Dermis lymphatic vessel endothelial cell (primary cell): ENCODE measurements around the gene RRP1B. TPM values are rescaled to one million over a fixed set of nuclear protein-coding genes. Genes with fewer than 3 reads are reported as not detected.

ENCODE experiments used
- total RNA-seq: library from RNA; depleted of rRNA; stranded (reverse); fragments of >200 nt; gene quantifications from 2 replicates; pipeline ENCODE4 v1.2.1, GENCODE V29; 2014

Gene RRP1B, protein sequence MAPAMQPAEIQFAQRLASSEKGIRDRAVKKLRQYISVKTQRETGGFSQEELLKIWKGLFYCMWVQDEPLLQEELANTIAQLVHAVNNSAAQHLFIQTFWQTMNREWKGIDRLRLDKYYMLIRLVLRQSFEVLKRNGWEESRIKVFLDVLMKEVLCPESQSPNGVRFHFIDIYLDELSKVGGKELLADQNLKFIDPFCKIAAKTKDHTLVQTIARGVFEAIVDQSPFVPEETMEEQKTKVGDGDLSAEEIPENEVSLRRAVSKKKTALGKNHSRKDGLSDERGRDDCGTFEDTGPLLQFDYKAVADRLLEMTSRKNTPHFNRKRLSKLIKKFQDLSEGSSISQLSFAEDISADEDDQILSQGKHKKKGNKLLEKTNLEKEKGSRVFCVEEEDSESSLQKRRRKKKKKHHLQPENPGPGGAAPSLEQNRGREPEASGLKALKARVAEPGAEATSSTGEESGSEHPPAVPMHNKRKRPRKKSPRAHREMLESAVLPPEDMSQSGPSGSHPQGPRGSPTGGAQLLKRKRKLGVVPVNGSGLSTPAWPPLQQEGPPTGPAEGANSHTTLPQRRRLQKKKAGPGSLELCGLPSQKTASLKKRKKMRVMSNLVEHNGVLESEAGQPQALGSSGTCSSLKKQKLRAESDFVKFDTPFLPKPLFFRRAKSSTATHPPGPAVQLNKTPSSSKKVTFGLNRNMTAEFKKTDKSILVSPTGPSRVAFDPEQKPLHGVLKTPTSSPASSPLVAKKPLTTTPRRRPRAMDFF
- 17.6 and 21.7 TPM in 2 replicates for total RNA-seq

DNA sequence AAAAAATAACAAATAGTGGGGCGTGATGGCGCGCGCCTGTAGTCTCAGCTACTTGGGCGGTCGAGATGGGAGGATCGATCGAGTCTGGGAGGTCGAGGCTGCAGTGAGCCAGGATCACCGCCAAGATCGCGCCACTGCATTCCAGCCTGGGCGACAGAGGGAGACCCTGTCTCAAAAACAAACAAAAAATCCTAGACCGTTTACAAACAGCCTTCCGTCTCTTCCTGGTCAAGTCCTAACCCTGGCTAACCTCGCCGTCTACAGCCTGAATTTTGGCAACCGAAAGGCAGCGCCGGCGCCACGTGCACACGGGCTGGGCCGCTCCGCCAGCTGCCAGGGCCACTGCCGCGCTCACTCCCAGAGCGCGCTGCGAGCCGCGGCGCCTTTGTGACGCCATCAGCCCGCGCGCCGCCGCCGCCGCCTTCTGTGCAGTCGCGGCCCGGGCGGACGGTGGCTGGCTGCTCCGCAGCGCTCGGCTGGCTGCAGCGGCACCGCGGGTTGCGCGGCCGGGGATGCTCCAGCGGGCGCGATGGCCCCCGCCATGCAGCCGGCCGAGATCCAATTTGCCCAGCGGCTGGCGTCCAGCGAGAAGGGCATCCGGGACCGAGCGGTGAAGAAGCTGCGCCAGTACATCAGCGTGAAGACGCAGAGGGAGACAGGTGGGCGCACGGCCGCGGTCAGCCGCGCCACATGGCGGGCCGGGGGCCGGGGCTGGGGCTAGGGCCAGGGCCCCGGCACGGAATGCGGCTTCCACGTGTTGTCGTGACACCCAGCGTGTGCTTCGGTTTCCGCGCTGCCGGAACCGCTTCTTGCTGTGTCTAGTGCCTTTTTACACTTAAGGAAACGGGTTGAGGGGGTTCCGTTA lies at the start of gene RRP1B, which contains the start of gene HSF2BP:
TSS of gene RRP1B (plus strand) at position 425 of the 865 bp plus-strand sequence. CDS start at position 530, 105 bp downstream.
TSS of gene HSF2BP (minus strand) at position 353 of the 865 bp plus-strand sequence. CDS start 1,392 bp downstream, outside the sequence.

DNA sequence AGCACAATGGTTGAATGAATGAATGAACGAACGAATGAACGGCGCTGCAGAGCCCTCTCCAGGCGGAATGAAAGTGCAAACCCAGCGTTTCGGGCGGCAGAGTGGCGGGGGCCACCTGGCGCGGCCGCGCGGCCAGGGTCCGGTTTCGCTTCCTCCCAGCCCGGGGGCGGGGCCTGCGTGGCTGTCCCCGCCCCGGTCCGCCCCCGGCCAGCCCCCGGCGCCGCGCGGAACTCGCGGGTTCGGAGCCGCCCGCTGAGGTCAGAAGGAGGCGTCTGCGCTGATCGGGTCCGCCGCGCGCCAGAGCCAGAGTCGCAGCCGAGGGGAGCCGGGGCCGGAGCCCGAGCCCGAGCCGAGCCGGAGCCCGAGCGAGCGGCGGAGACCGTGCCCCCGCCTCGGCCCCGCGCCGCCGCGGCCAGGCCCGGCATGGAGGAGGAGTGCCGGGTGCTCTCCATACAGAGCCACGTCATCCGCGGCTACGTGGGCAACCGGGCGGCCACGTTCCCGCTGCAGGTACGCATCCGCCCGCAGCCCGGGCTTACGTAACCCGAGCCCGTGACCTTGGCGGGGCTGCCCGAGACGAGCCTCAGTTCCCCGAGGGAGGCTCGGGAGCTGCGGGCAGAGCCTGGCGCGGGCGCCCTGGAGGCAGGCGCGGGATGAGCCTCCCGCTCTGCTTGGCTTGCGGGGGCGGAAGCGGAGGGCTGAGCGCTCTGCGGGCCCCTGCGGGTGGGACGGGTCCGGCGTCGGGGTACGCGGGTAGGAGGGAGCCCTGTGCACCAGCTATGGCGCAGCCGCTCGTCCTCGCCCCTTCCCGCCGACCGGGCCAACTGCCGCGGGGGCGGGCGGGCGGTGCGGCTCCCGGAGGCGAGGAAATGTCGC lies 59.8 kb downstream of the RRP1B start, which contains the start of gene PDXK:
TSS of gene PDXK (plus strand) at position 258 of the 876 bp plus-strand sequence. CDS start at position 424, 166 bp downstream.

Other genes starting within 250 kb of the RRP1B start
- 0.98 and 4.7 TPM in 2 replicates for gene SIK1, start 232.4 kb upstream of the RRP1B start, total RNA-seq
- 0.33 and 0.52 TPM in 2 replicates for gene HSF2BP, start 72 bp upstream of the RRP1B start, total RNA-seq
- gene PDXK, start 59.6 kb downstream of the RRP1B start, total RNA-seq = 36.0 and 41.6 TPM in 2 replicates
- 15.0 and 26.7 TPM in 2 replicates for gene CSTB, start 116.7 kb downstream of the RRP1B start, total RNA-seq
- gene RRP1, start 130.0 kb downstream of the RRP1B start, total RNA-seq = 11.9 and 15.8 TPM in 2 replicates
- gene AGPAT3, start 205.7 kb downstream of the RRP1B start, total RNA-seq = 37.3 and 38.1 TPM in 2 replicates